ENCODE results near the gene TENT4A.

The TENT4A gene

DNA sequence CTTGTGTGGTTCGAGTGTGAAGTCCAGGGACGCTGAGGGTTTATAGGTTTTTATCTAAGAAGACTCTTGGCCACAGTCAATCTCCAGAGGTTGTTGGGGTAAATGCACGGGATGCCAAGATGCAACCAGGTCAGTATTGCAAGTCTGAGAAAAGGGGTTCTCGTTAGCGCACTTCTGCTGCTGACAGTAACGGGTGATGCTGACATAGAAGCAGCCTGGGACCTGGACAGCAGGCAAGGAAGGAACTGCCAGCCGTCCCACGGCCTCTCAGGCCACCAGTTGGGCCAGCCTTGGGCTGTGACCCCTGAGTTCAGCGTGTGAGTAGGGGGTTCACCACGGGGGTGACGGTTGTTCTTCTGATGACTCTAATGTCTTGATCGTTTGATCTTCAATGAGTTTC, 39.0 kb downstream of the TENT4A start:
- DNase-seq (ENCODE audit: low read depth in 2 of 2) = no peak

DNA sequence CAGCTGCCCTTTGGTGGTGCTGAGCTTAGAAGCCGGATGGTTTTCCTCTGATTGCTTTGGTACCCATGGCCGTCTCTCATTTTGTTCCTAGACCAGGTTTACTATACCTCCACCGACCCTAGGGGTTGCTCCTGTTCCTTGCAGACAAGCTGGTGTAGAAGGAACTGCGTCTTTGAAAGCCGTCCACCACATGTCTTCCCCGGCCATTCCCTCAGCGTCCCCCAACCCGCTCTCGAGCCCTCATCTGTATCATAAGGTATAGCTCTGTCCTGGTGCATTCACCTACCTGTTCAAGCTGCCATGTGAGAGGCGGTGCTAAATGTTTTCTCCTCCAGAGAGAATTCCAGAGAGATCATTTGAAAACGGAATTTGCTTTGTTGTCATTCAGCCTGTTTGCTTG, 39.5 kb downstream of the TENT4A start:
- no peak for DNase-seq (ENCODE audit: low read depth in 2 of 2)

DNA sequence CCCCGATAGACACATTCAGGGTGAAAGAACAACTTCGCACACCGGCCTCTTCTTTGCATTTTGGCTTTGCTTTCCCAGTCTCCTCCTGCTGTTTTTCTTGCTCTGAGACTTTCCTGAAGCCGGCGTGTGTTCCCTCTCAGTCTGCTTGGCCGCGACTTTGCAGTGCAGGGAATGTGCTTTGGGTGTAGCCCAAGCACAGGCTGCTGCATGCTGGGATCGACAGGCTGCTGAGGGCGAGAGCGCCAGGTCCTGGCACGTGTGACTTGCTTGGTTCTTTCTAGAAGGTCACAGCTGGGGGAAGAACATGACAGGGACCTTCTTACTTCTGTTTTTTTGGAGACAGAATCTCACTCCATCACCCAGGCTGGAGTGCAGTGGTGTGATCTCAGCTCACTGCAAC, 40.6 kb downstream of the TENT4A start:
- DNase-seq (ENCODE audit: low read depth in 2 of 2) = no peak

DNA sequence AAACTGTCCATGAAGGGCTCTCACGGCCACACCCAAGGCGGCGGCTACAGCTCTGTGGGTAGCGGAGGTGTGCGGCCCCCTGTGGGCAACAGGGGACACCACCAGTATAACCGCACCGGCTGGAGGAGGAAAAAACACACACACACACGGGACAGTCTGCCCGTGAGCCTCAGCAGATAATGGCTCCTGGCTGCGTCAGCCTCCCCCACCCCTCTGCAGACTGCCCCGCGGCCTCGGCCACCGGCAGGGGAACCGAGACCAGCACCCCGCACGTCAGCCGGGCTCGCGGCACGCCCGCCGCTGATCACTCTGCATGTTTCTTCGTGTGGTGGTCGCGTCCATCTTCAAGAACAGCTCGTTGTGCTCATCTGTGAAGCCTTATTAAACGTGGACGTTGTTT, 41.5 kb downstream of the TENT4A start:
- no peak for DNase-seq (ENCODE audit: low read depth in 2 of 2)

DNA sequence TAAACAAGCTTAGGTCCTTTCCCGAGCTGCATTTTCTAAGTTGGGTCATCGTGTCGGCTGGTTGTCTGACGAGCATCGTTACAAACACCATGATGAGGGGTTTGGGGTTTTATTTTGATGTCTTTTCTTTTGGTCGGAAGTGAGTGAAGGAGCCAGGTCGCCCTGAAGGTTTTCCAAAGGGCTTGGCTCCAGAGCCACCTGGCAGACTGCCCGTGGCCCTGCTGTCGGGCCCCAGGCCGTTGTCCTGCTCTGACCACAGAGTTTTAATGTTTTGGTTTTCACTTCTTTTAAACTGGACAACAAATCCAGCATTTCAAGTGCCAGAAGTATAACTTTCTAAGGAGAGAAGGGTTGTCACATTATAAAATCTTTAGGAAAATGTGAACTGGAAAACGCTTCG, 42.3 kb downstream of the TENT4A start:
- no peak for DNase-seq (ENCODE audit: low read depth in 2 of 2)

DNA sequence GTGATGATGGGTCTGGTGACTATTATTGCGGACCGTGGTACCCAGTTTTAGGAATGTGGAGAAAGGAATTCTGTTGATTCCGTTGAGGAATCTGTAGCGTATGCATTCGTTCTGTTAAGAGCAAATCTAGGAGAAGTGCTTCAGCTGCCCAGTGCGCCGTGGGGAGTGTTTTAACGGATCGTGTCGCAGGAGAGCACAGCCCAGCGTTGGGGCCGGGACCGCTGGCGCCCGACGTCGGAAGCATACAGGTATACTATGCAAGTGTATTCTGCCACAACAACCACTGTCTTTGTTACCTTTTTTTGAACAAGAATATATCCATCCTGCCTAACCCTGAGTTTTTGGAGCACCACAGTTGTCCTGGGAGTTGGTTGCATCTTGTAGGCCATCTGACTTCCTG, 42.7 kb downstream of the TENT4A start:
- no peak for DNase-seq (ENCODE audit: low read depth in 2 of 2)

DNA sequence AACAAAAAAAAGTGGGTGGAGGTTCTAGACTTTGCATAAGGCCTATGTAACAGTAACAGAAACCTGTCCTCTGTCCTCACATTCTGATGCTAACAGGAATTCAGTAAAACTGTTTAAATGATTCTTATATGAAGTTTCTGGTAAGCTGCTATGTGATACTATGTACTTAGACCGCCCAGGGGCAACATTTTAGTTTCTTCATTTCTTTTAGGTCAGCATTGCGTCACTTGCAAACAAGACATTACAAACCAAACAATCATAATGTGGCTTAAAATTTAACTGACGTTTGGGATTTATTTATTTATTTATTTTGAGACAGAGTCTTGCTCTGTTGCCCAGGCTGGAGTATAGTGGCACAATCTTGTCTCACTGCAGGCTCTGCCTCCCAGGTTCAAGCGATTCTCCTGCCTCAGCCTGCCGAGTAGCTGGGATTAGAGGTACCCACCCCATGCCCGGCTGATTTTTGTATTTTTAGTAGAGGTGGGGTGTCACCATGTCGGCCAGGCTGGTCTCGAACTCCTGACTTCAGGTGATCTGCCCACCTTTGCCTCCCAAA, 44.3 kb downstream of the TENT4A start:
- no peak for DNase-seq (ENCODE audit: low read depth in 2 of 2)

DNA sequence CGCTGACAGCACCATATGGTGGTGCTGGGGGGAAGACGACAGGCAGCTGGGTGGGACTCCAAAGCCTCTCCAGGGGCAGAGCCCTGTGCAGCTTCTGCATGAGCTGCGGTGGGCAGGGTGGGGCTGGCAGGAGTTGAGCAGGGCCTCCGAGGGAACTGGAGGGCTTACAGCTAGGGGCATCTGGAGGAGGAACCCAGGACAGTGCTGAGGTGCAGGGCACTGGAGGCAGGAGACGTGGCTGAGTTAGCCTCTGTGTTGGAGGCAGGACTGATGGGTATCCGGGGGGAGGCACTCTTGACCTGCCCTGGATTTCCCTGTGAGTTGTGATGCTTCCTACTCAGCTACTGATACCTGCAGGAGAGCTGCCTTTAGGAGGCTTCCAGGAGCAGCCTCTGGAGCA, 45.0 kb downstream of the TENT4A start:
- no peak for DNase-seq (ENCODE audit: low read depth in 2 of 2)

DNA sequence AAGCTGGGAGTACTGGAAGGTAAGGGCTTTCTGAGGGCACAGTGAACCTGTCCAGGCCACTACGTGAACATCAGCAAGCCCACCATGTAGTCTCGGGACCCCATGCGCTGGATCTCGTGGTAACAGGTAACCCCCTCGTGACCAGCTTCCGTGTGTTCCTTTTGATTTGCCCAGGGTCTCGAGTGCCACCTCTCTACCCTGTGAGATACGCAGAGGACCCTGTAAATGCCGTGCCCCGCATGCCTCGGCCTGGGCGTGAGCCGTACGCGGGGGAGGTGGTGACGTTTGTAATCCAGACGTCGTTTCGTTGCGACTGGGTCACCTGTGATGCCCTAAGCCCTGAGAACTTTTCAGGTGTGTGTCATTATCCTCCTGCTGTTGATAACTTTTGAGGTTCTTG, 45.5 kb downstream of the TENT4A start:
- no peak for DNase-seq (ENCODE audit: low read depth in 2 of 2)

DNA sequence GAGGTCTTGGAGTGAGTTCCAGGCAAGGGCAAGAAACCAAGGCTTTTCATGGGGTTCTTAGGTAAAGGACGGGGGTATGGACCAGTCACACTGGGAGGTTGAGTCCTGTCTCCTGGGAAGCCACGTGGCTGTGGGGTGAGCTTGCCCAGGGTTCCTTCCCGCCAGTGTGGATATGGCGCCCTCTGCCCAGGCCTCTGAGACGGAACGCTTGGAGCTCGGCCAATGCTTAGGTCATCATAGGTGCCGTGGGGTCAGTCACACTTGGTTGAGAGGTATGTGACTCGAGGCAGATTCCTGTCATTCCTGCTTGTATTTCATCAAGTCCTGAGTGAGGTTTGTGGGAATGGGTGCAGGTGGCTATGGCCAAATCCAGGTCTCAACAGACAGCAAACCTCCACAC, 46.2 kb downstream of the TENT4A start:
- no peak for DNase-seq (ENCODE audit: low read depth in 2 of 2)

DNA sequence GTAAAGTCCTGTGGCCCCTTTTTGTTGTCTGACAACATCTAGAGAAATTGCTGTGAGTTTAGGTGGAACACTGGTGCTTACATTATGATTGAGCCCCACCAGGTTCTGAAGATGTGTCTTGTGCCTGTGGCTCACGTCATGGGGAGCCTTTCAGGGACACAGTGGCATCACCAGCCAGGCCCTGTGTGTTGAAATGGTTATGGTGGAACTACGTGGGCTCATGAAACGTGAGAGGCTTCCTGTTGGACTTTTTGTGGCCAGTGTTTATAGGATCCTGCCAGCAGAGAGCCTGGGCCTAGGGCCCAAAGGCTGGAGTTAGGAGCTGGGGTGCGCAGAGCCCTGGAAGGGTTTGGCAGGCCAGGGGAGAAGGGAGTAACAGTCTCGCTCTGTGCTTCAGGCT, 46.8 kb downstream of the TENT4A start:
- DNase-seq (ENCODE audit: low read depth in 2 of 2) = no peak

DNA sequence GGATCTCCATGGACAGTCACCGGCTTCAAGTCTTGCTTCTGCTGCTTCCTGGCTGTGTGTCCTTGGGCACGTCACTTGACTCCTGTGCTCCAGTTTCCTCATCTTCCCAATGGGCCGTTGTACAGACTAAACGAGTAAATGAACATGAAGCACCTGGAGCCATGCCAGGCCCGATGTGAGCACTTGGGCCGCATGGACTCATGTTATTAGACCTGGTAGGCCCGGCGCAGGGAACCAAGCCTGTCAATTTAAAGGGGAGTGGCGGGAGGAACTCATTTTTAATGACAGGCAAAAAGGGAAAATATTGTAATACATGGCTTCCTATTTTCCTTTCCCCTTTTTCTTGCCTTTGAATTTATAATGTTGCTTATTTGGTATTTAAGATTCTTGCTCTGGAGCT, 47.5 kb downstream of the TENT4A start:
- no peak for DNase-seq (ENCODE audit: low read depth in 2 of 2)

DNA sequence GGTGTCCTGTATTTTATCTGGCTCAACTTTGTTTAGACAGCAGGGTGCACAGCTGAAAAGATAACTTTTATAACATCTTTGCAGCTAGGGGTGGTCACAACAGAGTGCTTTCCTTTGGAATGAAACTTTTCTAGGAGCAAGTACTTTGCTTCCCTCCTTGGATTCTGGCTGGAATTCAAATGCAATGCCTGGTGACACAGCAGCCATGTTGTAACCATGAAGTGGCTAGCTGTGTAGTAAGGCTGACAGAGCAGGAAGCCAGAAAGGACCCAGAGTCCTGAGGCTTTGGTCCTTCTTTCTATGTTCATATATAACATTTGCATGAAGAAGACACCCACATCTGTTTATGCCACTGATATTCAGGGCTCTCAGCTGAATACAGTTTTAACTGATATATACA, 48.1 kb downstream of the TENT4A start:
- DNase-seq (ENCODE audit: low read depth in 2 of 2) = no peak

DNA sequence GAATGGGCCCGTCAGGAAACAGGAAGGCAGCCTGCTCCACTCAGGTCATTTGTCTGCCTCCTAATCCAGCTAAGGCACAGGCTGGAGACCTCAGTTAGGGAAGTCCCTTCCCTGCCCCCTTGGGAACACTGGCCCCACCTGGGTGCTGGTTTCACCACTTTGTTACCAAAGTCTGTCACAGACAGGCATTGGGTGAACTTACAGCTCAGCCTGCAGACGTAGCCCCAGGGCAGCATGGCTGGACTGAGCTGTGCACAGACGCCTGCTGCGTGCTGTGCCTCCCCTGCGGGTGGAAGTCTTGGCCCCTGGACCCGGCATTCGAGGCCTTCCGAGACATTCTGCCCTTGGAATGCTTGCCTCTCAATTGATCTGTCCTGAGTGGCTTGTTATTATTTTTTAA, 48.9 kb downstream of the TENT4A start:
- DNase-seq (ENCODE audit: low read depth in 2 of 2) = no peak

DNA sequence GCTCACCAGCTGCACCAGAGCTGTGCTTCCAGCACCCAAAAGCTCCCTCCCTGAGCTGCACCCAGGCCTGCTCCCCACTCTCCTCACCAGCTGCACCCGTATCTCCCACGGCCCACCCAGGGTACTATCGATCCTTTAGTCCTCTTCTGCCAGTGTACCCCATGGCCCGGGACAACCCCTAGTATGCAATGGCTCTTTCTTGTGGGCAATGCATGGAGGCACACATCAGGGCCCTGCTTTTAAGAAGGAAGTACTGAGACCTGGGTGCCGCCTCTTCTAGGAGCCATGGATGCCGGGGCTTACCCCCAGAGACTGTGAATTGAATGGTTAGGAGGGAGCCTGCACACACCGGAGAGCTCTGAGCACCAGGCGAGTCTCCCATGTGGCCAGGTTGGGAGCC, 49.5 kb downstream of the TENT4A start:
- DNase-seq (ENCODE audit: low read depth in 2 of 2) = no peak

DNA sequence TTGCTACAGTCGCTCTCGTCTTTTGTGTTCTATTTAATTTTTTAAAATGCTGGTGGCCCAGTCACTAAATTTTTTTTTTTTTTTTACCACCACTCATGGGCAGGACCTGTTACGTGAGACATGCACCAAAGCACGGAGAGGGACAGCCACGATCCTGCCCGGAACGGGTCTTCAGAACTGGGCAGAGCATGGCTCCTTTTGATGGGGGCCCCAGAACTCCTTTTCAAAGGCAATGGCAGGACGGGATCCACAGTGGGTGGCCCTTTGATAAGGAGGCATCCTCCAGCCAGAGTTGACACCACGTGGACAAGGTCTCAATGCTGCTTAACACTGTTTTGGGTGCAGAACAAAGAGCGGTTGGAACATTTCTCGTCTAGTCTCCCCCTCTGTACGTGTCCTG, 50.0 kb downstream of the TENT4A start:
- no peak for DNase-seq (ENCODE audit: low read depth in 2 of 2)

DNA sequence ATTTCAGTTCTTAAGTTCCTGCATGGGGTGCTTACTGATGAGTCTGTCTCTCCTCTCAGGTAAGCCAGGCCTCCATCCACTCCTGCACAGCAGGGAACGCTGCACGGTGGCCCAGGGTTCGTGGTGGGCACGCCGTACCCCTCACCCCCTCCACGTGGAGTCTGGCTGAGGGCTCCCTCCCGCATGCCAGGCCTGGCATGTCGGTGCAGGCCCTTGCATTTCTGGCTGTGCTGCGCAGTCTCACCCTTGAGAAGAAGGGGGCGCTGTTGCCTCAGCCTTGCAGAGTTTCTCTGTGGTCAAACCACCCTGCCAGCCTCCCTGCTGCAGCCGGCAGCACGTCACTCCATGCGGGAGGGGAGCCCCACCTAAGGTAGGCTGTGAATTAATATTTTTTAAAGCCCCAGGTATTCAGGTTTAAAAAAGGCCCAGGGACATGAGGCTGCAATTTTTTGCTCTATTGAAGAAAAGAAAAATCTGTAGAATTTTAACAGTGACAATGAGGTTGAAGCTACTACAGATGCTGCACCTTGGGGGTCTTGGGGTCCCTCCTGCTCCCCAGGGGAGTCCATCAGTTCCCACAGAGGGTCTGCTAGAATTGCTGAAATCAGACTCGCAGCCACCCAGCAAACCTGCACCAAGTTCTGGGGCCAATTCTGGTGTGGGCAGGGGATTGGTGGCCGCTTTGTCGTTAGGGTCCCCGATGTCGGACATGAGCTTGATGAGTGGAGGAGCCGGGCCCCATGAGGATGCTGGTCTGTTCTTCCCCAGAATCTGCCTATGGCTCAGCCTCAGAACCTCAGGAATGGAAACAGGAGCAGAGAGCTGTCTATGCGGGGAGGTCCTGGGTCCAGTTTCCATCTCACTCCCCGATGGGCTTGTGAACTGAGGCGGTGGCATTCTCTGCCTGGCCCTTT, 52.6 kb downstream of the TENT4A start:
- DNase-seq (ENCODE audit: low read depth in 2 of 2) = peak; percentile 24 to 27

DNA sequence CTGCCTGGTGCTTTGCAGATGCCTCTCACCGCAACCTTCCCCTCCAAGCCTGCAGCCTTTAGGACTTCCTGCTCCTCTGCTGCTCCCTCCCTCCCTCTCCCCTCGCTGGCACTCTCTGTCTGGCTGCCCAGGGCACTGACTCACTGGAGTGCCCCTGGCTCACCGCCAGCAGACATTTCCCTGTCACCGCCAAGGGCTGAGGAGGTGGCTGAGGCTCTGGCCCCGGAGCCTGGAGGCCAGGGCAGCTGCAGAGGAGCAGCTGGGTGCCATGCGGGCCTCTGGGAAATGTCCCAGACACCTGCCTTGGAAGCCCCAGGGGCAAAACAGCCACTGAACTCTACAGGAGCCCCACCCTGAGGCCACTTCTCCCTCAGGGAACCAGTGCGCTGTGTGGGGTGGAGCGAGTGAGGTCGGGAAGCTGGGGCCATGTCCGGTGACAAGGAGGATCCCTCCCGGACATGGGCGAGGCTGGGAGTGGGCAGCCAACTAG, 53.4 kb downstream of the TENT4A start:
- DNase-seq (ENCODE audit: low read depth in 2 of 2) = peak in 1 of 2 donors; percentile 25

DNA sequence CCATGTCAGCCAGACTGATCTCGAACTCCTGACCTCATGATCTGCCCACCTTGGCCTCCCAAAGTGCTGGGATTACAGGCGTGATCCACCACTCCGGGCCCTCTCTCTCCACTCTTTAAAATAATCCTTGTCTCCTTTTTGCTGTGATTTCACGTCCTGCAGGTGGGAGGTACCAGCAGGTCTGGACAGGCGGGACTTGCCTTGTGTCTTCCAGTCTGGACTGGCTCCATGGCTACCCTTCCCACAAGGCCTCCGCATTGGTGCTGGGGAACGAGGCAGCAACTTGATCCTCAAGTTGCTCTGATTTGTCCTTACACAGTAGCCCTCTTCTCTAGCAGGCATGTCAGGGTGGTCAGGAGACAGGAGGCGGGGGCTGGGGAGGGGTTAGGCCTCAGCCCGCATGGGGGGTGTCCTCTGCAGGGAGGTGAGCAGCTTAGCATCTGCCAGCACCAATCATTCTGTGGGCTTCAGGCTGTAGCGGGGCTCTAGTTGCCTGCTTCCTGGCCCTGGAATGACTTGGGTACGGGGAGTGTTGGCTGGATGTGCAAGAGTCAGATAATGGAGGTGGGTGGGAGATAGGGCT, 54.3 kb downstream of the TENT4A start:
- DNase-seq (ENCODE audit: low read depth in 2 of 2) = no peak

DNA sequence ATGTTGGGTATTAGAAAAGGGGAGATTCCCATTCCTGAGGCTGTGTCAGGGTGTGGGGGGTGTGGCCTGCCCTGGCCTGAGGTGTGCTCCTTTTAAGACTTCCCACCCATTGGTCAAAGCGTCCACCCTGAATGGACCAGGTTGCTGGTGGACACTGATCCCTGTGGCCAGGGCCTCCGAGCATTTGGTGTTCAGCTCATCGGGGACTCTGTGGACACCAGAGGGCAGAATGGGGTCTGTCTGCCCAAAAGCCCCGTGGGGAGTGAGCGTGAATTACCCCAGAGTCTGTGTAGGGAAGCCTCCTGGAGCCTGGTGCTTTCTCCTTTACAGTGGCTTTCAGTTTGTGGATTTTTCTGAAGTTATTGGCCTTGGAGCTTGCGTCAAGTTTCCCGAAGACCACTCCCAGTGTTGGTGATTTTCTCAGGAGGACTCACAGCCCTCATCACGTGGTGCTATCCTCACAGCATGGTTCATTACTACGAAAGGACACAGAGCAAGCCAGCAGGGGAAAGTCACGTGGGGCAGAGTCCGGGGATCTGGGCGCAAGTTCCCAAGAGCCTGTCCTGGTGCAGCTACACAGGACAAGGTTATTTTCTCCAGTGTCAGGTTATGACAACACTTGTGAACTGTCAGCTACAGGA, 55.5 kb downstream of the TENT4A start:
- DNase-seq (ENCODE audit: low read depth in 2 of 2) = no peak

DNA sequence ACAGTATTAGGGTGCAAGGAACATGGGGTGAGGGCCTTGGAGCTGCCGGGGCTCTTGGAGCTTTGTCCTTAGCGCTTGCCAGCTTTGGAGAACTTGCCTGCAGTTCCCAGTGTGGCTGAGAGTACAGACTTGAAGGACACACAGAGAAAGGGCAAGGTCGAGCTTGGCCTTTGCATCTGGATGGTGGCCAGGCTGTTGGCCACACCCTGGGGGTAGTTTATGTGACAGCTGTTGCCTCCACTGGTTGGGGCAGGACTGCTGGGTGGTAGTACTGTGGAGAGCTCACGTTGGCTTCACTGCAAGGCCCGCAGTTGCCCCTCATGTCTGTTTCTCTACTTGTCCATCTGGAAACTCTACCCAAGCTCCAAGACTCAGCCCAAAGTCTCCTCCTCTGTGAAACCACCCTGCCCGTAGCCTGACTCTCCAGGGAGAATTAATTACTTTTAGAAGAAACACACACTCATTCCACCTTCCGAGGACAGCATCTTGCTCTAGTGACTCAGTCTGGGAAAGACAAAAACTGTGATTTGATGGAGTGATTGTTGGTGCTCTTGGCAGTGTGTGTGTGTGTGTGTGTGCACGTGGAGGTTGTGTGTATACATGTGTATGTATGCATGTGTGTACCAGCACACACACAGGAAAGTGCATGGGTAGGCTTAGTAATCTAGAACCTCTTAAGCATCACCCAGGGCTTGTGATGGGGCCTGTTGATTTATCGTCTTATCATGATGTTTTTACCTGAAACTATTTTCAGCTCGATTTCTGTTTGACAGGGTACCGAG, 57.8 kb downstream of the TENT4A start:
- no peak for DNase-seq (ENCODE audit: low read depth in 2 of 2)

DNA sequence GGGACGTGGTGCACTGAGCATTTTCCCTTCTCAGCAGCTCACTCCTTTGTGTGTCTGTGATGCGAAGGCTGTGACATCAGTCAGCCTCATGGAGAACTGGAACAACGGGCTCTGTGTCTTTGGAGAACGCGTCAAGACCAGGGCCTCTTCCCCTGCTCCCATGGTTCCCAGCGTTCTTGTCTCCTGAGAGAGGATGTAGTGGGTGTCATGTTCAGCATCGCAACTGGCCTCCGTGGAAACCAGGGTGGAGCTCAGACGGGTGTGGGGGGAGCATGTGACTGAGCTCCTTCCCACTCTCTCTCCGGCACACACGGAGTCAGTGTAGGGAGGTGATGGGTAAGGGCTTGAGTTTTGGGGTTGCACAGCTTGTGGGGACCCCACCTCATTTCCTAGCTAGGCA, 59.7 kb downstream of the TENT4A start:
- DNase-seq (ENCODE audit: low read depth in 2 of 2) = no peak
